ENCODE data around the gene KIF16B.

DNA sequence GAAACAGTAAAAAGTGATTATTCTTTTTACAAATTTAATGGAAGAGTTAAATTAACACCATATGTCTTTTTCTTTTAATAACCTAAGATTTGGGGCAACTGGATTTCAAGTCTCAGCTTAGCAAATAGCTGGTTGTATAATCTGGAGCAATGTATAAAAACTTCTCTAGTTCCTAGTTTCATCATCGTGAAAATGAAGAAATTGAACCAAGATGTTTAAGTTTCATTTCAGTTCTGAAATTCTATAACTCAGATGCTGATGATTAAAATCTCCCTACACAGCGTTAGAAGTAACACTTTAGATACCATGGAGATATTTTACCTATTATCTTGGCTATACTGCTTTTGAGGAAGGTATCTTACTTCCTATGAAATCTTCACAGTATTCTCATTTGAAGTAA, 252.0 kb downstream of the KIF16B start:
- TF ChIP-seq, protein P1, sequence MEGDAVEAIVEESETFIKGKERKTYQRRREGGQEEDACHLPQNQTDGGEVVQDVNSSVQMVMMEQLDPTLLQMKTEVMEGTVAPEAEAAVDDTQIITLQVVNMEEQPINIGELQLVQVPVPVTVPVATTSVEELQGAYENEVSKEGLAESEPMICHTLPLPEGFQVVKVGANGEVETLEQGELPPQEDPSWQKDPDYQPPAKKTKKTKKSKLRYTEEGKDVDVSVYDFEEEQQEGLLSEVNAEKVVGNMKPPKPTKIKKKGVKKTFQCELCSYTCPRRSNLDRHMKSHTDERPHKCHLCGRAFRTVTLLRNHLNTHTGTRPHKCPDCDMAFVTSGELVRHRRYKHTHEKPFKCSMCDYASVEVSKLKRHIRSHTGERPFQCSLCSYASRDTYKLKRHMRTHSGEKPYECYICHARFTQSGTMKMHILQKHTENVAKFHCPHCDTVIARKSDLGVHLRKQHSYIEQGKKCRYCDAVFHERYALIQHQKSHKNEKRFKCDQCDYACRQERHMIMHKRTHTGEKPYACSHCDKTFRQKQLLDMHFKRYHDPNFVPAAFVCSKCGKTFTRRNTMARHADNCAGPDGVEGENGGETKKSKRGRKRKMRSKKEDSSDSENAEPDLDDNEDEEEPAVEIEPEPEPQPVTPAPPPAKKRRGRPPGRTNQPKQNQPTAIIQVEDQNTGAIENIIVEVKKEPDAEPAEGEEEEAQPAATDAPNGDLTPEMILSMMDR (IDR thresholded peaks at IDR 0.05), result no peak
- TF ChIP-seq POLR2AphosphoS5 (IDR thresholded peaks at IDR 0.05; ENCODE audit: low read depth, low read length) (no peak), SIN3A (IDR thresholded peaks at IDR 0.05; ENCODE audit: borderline replicate concordance, insufficient read depth, low read depth, low read length) (no peak)
- TF ChIP-seq, protein P2, sequence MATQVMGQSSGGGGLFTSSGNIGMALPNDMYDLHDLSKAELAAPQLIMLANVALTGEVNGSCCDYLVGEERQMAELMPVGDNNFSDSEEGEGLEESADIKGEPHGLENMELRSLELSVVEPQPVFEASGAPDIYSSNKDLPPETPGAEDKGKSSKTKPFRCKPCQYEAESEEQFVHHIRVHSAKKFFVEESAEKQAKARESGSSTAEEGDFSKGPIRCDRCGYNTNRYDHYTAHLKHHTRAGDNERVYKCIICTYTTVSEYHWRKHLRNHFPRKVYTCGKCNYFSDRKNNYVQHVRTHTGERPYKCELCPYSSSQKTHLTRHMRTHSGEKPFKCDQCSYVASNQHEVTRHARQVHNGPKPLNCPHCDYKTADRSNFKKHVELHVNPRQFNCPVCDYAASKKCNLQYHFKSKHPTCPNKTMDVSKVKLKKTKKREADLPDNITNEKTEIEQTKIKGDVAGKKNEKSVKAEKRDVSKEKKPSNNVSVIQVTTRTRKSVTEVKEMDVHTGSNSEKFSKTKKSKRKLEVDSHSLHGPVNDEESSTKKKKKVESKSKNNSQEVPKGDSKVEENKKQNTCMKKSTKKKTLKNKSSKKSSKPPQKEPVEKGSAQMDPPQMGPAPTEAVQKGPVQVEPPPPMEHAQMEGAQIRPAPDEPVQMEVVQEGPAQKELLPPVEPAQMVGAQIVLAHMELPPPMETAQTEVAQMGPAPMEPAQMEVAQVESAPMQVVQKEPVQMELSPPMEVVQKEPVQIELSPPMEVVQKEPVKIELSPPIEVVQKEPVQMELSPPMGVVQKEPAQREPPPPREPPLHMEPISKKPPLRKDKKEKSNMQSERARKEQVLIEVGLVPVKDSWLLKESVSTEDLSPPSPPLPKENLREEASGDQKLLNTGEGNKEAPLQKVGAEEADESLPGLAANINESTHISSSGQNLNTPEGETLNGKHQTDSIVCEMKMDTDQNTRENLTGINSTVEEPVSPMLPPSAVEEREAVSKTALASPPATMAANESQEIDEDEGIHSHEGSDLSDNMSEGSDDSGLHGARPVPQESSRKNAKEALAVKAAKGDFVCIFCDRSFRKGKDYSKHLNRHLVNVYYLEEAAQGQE (IDR thresholded peaks at IDR 0.05; ENCODE audit: insufficient read depth in 1 of 2, low read depth in 2 of 2, low read length in 1 of 2), result no peak
